Measurements from ENCODE around the gene PRPF19.
A peak's percentile ranks its signal among the peaks of the same experiment; 100 is the strongest.

Gene PRPF19

DNA sequence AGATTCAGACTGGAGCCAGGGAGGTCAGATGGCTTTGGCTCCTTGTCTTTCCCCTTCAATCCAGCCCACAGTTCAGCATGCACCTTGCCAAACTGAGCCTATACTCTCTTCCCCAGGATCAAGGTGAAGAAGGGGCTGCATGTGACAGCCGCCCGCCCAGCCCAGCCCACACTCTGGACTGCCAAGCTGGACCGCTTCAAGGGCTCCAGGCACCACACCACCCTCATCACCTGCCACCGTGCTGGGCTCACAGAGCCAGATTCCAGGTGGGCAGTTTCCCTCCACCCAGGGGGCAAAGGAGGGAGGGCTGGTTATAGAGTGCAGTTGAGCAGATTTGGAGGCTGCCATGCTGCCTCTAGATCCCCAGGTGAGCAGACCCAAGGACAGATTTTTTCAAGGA is 24.0 kb upstream of the PRPF19 start:
- Histone ChIP-seq H3K4me1 (ENCODE audit: control insufficient read depth, insufficient read depth, low read length) (no peaks in the 10 kb centered on the region), H3K27ac (ENCODE audit: low read length) (no peak overlapping the region), H3K4me3 (ENCODE audit: low read length in 2 of 2) (no peak overlapping the region), H3K9me3 (ENCODE audit: control insufficient read depth in 2 of 2, low read length in 2 of 2) (no peaks in the 10 kb centered on the region), H3K27me3 (ENCODE audit: control insufficient read depth in 1 of 2, insufficient read depth in 2 of 2, low read length in 2 of 2) (peaks cover 11 to 20% of the 10 kb centered on the region in 2 donors), H3K9ac (ENCODE audit: low read length in 2 of 2) (no peak overlapping the region), H3K36me3 (ENCODE audit: control insufficient read depth in 2 of 2, insufficient read depth in 2 of 2, low read length in 2 of 2) (no peaks in the 10 kb centered on the region)

DNA sequence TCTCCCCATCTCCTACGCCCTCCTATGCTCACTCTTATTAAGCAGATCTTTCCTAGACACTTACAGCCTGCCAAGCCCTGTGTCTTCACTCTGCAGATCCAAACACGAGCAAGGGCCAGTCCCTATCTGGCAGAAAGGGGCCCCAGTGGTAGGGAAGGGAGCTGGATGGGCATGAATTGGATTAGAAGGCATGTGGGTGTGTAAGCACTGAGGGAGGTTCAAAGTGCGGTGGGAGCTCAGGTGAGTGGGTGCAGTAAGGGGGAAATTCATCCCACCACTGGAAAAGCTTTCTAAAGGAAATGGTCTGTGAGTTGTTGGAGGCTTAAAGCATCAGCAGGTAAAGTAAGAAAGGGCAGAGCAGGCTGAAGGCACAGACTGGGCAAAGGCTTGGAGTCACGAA is 23.4 kb upstream of the PRPF19 start:
- H3K27me3 ChIP-seq (ENCODE audit: control insufficient read depth in 1 of 2, insufficient read depth in 2 of 2, low read length in 2 of 2): peaks cover 17 to 26% of the 10 kb centered on the region in 2 donors
- no peak overlapping the region for H3K9ac ChIP-seq (ENCODE audit: low read length in 2 of 2)
- H3K36me3 ChIP-seq (ENCODE audit: control insufficient read depth in 2 of 2, insufficient read depth in 2 of 2, low read length in 2 of 2): no peaks in the 10 kb centered on the region
- H3K27ac ChIP-seq (ENCODE audit: low read length): no peak overlapping the region
- H3K4me3 ChIP-seq (ENCODE audit: low read length in 2 of 2): no peak overlapping the region
- H3K4me1 ChIP-seq (ENCODE audit: control insufficient read depth, insufficient read depth, low read length): peaks cover 6% of the 10 kb centered on the region
- no peaks in the 10 kb centered on the region for H3K9me3 ChIP-seq (ENCODE audit: control insufficient read depth in 2 of 2, low read length in 2 of 2)

DNA sequence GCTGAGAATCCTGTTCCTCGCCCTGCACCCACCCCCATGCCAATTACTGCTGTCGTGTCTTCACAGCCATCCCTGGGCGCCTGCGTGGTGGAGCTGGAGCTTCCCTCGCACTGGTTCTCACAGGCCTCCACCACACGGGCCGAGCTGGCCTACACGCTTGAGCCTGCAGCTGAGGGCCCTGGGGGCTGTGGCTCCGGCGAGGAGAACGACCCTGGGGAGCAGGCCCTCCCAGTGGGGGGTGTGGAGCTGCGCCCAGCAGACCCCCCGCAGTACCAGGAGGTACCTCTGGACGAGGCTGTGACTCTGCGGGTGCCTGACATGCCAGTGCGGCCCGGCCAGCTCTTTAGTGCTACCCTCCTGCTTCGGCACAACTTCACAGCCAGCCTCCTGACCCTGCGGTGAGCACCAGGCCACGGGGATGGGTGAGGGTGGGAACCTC is 22.2 kb upstream of the PRPF19 start:
- Histone ChIP-seq H3K27me3 (ENCODE audit: control insufficient read depth in 1 of 2, insufficient read depth in 2 of 2, low read length in 2 of 2) (peaks cover 22 to 31% of the 10 kb centered on the region in 2 donors), H3K27ac (ENCODE audit: low read length) (no peak overlapping the region), H3K9ac (ENCODE audit: low read length in 2 of 2) (no peak overlapping the region), H3K4me3 (ENCODE audit: low read length in 2 of 2) (no peak overlapping the region), H3K4me1 (ENCODE audit: control insufficient read depth, insufficient read depth, low read length) (peaks cover 16% of the 10 kb centered on the region), H3K36me3 (ENCODE audit: control insufficient read depth in 2 of 2, insufficient read depth in 2 of 2, low read length in 2 of 2) (no peaks in the 10 kb centered on the region), H3K9me3 (ENCODE audit: control insufficient read depth in 2 of 2, low read length in 2 of 2) (no peaks in the 10 kb centered on the region)

DNA sequence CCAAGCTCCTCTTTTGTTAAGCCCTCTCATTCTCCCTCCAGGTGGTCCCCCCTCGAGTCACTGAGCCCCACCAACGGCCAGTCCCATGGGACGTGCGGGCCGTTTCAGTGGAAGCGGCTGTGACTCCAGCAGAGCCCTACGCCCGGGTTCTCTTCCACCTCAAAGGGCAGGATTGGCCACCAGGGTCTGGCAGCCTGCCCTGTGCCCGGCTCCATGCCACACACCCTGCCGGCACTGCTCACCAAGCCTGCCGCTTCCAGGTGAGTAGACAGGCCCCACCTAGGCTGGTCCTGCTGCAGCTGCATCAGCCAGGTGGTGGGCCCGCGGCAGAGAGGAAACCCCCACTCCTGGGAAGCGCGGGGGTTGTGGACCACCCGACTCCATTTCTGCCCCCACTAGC is 21.2 kb upstream of the PRPF19 start:
- Histone ChIP-seq H3K36me3 (ENCODE audit: control insufficient read depth in 2 of 2, insufficient read depth in 2 of 2, low read length in 2 of 2) (peaks cover 8% of the 10 kb centered on the region in 2 donors), H3K27me3 (ENCODE audit: control insufficient read depth in 1 of 2, insufficient read depth in 2 of 2, low read length in 2 of 2) (peaks cover 23 to 35% of the 10 kb centered on the region in 2 donors), H3K9me3 (ENCODE audit: control insufficient read depth in 2 of 2, low read length in 2 of 2) (no peaks in the 10 kb centered on the region), H3K9ac (ENCODE audit: low read length in 2 of 2) (no peak overlapping the region), H3K27ac (ENCODE audit: low read length) (no peak overlapping the region), H3K4me3 (ENCODE audit: low read length in 2 of 2) (no peak overlapping the region), H3K4me1 (ENCODE audit: control insufficient read depth, insufficient read depth, low read length) (peaks cover 18% of the 10 kb centered on the region)

DNA sequence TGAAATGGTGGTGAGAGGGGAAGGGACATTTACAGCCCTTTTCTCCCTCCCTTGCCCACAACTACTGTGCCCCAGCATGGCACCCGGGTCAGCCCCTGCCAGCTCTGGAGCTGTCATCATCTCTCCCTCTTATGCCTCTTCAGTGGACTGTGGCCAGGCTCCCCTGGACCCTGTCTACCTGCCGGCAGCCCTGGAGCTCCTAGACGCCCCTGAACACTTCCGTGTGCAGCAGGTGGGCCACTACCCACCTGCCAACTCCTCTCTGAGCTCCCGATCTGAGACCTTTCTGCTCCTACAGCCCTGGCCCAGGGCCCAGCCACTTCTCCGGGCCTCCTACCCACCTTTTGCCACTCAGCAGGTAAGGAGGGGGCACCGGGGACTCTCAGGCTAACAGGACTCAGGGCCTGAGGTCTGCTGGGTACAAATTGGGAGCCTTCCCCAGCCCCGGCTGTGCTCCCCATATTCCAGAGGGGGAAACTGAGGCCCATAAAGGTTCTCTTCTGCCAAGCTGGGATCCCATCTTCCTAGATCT is 20.7 kb upstream of the PRPF19 start:
- H3K27ac ChIP-seq (ENCODE audit: low read length): no peak overlapping the region
- no peak overlapping the region for H3K9ac ChIP-seq (ENCODE audit: low read length in 2 of 2)
- no peak overlapping the region for H3K4me3 ChIP-seq (ENCODE audit: low read length in 2 of 2)
- H3K36me3 ChIP-seq (ENCODE audit: control insufficient read depth in 2 of 2, insufficient read depth in 2 of 2, low read length in 2 of 2): peaks cover 13% of the 10 kb centered on the region in 2 donors
- no peaks in the 10 kb centered on the region for H3K9me3 ChIP-seq (ENCODE audit: control insufficient read depth in 2 of 2, low read length in 2 of 2)
- peaks cover 23 to 35% of the 10 kb centered on the region in 2 donors for H3K27me3 ChIP-seq (ENCODE audit: control insufficient read depth in 1 of 2, insufficient read depth in 2 of 2, low read length in 2 of 2)
- peaks cover 18% of the 10 kb centered on the region for H3K4me1 ChIP-seq (ENCODE audit: control insufficient read depth, insufficient read depth, low read length)

DNA sequence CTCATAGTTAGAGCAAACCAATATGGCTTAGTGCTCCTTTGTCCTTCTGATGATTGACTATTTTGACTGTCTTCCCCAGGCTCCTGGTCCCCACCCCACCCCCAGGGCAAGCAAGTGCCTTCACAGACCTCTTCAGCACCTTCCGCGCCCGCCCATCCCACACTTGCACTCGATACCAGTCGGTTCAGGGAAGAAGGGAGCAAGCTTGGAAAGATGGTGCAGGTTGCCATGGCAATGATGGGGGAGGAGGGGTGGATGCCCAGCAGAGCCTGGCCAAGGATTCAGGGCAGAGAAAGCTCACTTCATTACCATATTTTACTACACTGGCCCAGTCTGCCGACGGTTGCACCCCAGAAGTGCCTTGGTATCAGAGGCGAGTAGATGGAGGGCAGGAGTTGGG is 20.1 kb upstream of the PRPF19 start:
- H3K9ac ChIP-seq (ENCODE audit: low read length in 2 of 2): no peak overlapping the region

DNA sequence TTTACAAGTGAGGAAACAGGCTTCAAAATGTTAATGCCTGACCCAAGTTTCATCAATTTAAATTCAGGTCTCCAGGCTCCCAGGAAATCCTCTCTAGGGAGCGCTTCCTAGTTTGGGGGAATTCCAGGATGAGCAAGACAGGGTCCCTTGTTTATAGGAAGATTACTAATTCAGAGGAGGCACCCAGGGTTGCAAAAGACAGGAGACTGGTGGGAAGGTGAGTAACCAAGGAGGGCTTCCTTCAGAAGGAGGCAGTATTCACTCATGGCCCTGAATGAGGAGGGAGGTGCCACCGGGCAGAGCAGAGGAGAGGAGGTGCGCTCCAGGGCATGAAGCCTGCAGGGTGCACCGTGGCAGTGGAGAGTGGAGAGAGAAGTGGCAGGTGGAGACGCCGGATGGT is 19.5 kb upstream of the PRPF19 start:
- H3K36me3 ChIP-seq (ENCODE audit: control insufficient read depth in 2 of 2, insufficient read depth in 2 of 2, low read length in 2 of 2): peaks cover 23 to 24% of the 10 kb centered on the region in 2 donors
- peaks cover 23 to 35% of the 10 kb centered on the region in 2 donors for H3K27me3 ChIP-seq (ENCODE audit: control insufficient read depth in 1 of 2, insufficient read depth in 2 of 2, low read length in 2 of 2)
- H3K9ac ChIP-seq (ENCODE audit: low read length in 2 of 2): no peak overlapping the region
- H3K27ac ChIP-seq (ENCODE audit: low read length): no peak overlapping the region
- H3K4me3 ChIP-seq (ENCODE audit: low read length in 2 of 2): no peak overlapping the region
- H3K9me3 ChIP-seq (ENCODE audit: control insufficient read depth in 2 of 2, low read length in 2 of 2): no peaks in the 10 kb centered on the region
- peaks cover 18% of the 10 kb centered on the region for H3K4me1 ChIP-seq (ENCODE audit: control insufficient read depth, insufficient read depth, low read length)

More for the DNA sequence above, 20.1 kb upstream of the PRPF19 start:
- peaks cover 23 to 35% of the 10 kb centered on the region in 2 donors for H3K27me3 ChIP-seq (ENCODE audit: control insufficient read depth in 1 of 2, insufficient read depth in 2 of 2, low read length in 2 of 2)
- H3K4me1 ChIP-seq (ENCODE audit: control insufficient read depth, insufficient read depth, low read length): peaks cover 18% of the 10 kb centered on the region
- no peaks in the 10 kb centered on the region for H3K9me3 ChIP-seq (ENCODE audit: control insufficient read depth in 2 of 2, low read length in 2 of 2)
- H3K4me3 ChIP-seq (ENCODE audit: low read length in 2 of 2): no peak overlapping the region
- no peak overlapping the region for H3K27ac ChIP-seq (ENCODE audit: low read length)
- peaks cover 19% of the 10 kb centered on the region in 2 donors for H3K36me3 ChIP-seq (ENCODE audit: control insufficient read depth in 2 of 2, insufficient read depth in 2 of 2, low read length in 2 of 2)

DNA sequence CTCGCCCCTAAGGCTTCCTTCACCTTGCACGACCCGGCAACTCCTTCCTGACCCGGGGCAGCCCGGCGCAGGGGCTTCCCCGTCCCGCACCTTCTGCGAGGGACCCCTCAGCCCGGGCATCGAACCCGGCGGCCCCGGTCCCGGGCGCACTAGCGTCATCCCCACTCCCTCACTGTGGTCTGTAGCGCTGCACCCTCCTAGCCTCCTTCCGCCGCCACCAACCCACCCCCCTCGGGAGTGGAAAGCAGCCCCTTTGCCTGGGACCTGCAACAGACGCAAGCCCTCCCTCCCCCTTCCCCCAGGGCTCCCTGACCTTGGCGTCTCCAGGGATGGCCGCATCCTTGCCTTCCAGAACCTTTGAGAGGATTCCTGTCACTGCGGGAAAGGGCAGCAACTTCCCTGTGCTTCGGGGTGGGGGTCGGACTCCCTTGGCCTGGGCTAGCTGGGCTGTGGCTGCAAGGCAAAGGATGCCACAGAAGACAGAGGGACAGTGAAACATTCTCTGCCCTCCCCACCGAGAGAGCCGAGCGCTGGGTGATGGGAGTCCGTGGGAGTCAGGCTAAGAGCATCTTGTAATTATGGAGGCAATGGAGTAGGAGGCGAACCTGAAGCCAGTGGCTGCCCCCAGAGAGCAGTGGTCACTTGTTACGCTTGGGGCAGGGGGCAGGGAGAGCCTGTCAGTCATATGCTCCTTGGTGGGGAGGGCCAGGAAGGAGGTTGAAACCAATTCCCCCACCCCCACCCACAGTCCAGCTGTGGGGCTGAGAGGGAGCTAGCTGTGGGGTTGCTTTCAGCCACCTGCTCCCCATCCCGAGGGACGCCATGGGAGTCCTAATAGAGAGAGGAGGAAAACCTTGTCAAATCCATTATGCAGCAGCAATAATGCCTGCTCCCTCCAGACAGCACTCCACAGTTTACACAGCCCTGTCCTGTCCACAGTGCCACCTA is 18.8 kb upstream of the PRPF19 start:
- peak overlapping the region in 1 of 2 donors; percentile 31 for H3K9ac ChIP-seq (ENCODE audit: low read length in 2 of 2)
- H3K4me1 ChIP-seq (ENCODE audit: control insufficient read depth, insufficient read depth, low read length): peaks cover 18% of the 10 kb centered on the region
- H3K9me3 ChIP-seq (ENCODE audit: control insufficient read depth in 2 of 2, low read length in 2 of 2): no peaks in the 10 kb centered on the region
- peaks cover 23 to 35% of the 10 kb centered on the region in 2 donors for H3K27me3 ChIP-seq (ENCODE audit: control insufficient read depth in 1 of 2, insufficient read depth in 2 of 2, low read length in 2 of 2)
- H3K36me3 ChIP-seq (ENCODE audit: control insufficient read depth in 2 of 2, insufficient read depth in 2 of 2, low read length in 2 of 2): peaks cover 29 to 31% of the 10 kb centered on the region in 2 donors
- no peak overlapping the region for H3K27ac ChIP-seq (ENCODE audit: low read length)
- peak overlapping the region; percentile 38 to 69 for H3K4me3 ChIP-seq (ENCODE audit: low read length in 2 of 2)

DNA sequence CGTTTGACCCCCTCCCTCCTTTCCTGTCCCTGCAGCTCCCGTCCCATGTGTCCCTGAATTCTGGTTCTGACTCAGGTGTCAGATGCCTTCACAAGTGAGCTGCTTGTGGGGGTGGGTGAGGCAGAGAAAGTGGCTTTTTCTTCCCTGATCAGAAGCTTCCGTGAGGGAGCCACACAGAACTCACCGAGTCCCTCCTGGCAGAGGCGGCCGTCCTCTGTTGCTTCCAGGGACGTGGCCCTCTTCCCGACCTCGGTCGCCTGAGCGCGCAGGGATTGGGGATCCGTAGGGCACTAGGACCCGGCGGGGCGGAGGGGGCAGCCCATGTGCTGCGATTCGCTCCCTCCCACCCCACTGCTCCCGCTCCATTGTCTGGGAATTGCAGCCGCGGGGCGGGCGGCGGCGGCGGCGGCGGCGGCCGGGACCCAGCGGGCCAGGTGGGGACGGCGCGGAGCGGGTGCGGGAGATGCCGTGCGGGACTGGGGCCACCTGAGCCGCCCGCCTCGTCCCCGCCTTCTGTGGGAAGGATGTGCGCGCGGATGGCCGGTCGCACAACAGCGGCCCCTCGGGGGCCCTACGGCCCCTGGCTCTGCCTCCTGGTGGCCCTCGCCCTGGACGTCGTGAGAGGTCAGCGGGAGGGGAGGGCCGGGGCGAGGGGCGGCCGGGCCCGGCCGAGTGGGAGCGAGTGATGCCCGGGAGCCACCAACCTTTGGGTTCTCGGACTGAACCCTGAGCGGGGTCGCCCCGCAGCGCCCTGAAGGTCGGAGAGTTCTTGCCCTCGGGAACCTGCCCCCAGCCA is 17.9 kb upstream of the PRPF19 start, which contains the start of gene TMEM132A:
TSS of gene TMEM132A (plus strand) at position 351 of the 796 bp plus-strand sequence. CDS start at position 525, 174 bp downstream.
- Histone ChIP-seq H3K27ac (ENCODE audit: low read length) (no peak within 1 kb of the TSS), H3K4me3 (ENCODE audit: low read length in 2 of 2) (peak within 1 kb of the TSS; percentile 50 to 69), H3K27me3 (ENCODE audit: control insufficient read depth in 1 of 2, insufficient read depth in 2 of 2, low read length in 2 of 2) (peaks cover 23 to 35% of the 10 kb centered on the region in 2 donors), H3K9me3 (ENCODE audit: control insufficient read depth in 2 of 2, low read length in 2 of 2) (no peaks in the 10 kb centered on the region), H3K36me3 (ENCODE audit: control insufficient read depth in 2 of 2, insufficient read depth in 2 of 2, low read length in 2 of 2) (peaks cover 35 to 37% of the 10 kb centered on the region in 2 donors), H3K4me1 (ENCODE audit: control insufficient read depth, insufficient read depth, low read length) (peaks cover 26% of the 10 kb centered on the region), H3K9ac (ENCODE audit: low read length in 2 of 2) (peak within 1 kb of the TSS; percentile 31 to 36)

DNA sequence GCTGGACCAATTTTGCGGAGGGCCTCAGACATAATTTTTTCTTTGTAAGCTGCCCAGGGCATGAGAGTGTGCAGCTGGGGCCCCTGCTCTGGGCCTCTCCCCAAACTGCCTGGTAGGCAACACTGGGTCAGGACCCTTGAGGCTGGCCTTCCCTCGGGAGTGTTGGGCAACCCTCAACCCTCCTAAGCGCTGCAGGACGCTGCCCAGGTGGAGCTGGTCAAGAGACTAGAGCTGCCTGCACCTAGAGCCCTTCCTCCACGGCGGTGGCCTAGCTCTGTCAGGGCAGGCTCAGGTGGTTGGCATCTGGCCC is 17.4 kb upstream of the PRPF19 start:
- Histone ChIP-seq H3K4me1 (ENCODE audit: control insufficient read depth, insufficient read depth, low read length) (peaks cover 29% of the 10 kb centered on the region), H3K27ac (ENCODE audit: low read length) (no peak overlapping the region), H3K4me3 (ENCODE audit: low read length in 2 of 2) (peak overlapping the region; percentile 50 to 69), H3K9me3 (ENCODE audit: control insufficient read depth in 2 of 2, low read length in 2 of 2) (no peaks in the 10 kb centered on the region), H3K9ac (ENCODE audit: low read length in 2 of 2) (no peak overlapping the region), H3K36me3 (ENCODE audit: control insufficient read depth in 2 of 2, insufficient read depth in 2 of 2, low read length in 2 of 2) (peaks cover 35 to 39% of the 10 kb centered on the region in 2 donors), H3K27me3 (ENCODE audit: control insufficient read depth in 1 of 2, insufficient read depth in 2 of 2, low read length in 2 of 2) (peaks cover 23 to 35% of the 10 kb centered on the region in 2 donors)
